IgD-negative memory B cell (primary cell): ENCODE measurements around the gene LMTK2. TPM values are rescaled to one million over a fixed set of nuclear protein-coding genes. Genes with fewer than 3 reads are reported as not detected.

Experiments used
- H3K27ac Mint-ChIP-seq, 3 donors: one replicate each; pipeline ENCODE4 v1.8.0; 2020 to 2022; ENCODE audit warnings: mild to moderate bottlenecking in 3 of 3, mixed read lengths in 3 of 3, moderate library complexity in 1 of 3
- H3K27me3 Mint-ChIP-seq: one replicate; pipeline ENCODE4 v1.8.0; 2021; ENCODE audit warnings: mixed read lengths
- H3K36me3 Mint-ChIP-seq: one replicate; pipeline ENCODE4 v1.8.0; 2020; ENCODE audit warnings: mild to moderate bottlenecking, mixed read lengths
- H3K4me1 Mint-ChIP-seq, 3 donors: one replicate each; pipeline ENCODE4 v1.8.0; 2020 to 2022; ENCODE audit warnings: mixed read lengths in 3 of 3, mild to moderate bottlenecking in 1 of 3
- H3K4me3 Mint-ChIP-seq, 4 donors: one replicate each; pipeline ENCODE4 v1.8.0; 2020 to 2022; ENCODE audit warnings: mild to moderate bottlenecking in 4 of 4, mixed read lengths in 4 of 4, moderate library complexity in 3 of 4
- H3K9me3 Mint-ChIP-seq, 3 donors: one replicate each; pipeline ENCODE4 v1.8.0; 2020 to 2021; ENCODE audit warnings: mixed read lengths in 3 of 3, mild to moderate bottlenecking in 1 of 3
- polyA plus RNA-seq: library from polyadenylated mRNA; unstranded; fragments of 300-500 nt; fragmentation: Illumina TruSeq; gene quantifications from one replicate; pipeline ENCODE4 v1.2.3, GENCODE V29; 2021

The LMTK2 gene
- polyA plus RNA-seq, 1 donor from 2014 or later, result 1.6 TPM

GRCh38 chr7:98229441-98229840 is 122.8 kb downstream of the LMTK2 start:
- H3K4me1 Mint-ChIP-seq, result no peaks in the 10 kb centered on the region
- H3K4me3 Mint-ChIP-seq, result no peak overlapping the region
- peaks cover 1% of the 10 kb centered on the region for H3K27me3 Mint-ChIP-seq
- H3K27ac Mint-ChIP-seq, result no peak overlapping the region
- no peaks in the 10 kb centered on the region for H3K9me3 Mint-ChIP-seq
- H3K36me3 Mint-ChIP-seq, result peaks cover 10% of the 10 kb centered on the region

GRCh38 chr7:98229991-98230745 is 123.5 kb downstream of the LMTK2 start:
- peaks cover 10% of the 10 kb centered on the region for H3K36me3 Mint-ChIP-seq
- no peaks in the 10 kb centered on the region for H3K4me1 Mint-ChIP-seq
- H3K4me3 Mint-ChIP-seq, result peak overlapping the region in 1 of 4 donors; percentile 54
- H3K9me3 Mint-ChIP-seq, result no peaks in the 10 kb centered on the region
- no peaks in the 10 kb centered on the region for H3K27me3 Mint-ChIP-seq
- H3K27ac Mint-ChIP-seq, result no peak overlapping the region

GRCh38 chr7:98230746-98231471 is 124.2 kb downstream of the LMTK2 start:
- Mint-ChIP-seq H3K27me3 (no peaks in the 10 kb centered on the region), H3K9me3 (no peaks in the 10 kb centered on the region), H3K4me1 (no peaks in the 10 kb centered on the region), H3K4me3 (no peak overlapping the region), H3K36me3 (peaks cover 10% of the 10 kb centered on the region), H3K27ac (no peak overlapping the region)

GRCh38 chr7:98231493-98232262 is 125.0 kb downstream of the LMTK2 start:
- Mint-ChIP-seq H3K4me1 (no peaks in the 10 kb centered on the region), H3K27me3 (no peaks in the 10 kb centered on the region), H3K4me3 (no peak overlapping the region), H3K9me3 (no peaks in the 10 kb centered on the region), H3K27ac (no peak overlapping the region), H3K36me3 (peaks cover 10% of the 10 kb centered on the region)

- H3K27ac Mint-ChIP-seq, result no peak overlapping the region
- no peaks in the 10 kb centered on the region for H3K4me1 Mint-ChIP-seq
- no peaks in the 10 kb centered on the region for H3K27me3 Mint-ChIP-seq
- H3K36me3 Mint-ChIP-seq, result peaks cover 10% of the 10 kb centered on the region
- no peak overlapping the region for H3K4me3 Mint-ChIP-seq
- no peaks in the 10 kb centered on the region for H3K9me3 Mint-ChIP-seq
These were observed 125.6 kb downstream of the LMTK2 start for GRCh38 chr7:98232263-98232585.

DNA sequence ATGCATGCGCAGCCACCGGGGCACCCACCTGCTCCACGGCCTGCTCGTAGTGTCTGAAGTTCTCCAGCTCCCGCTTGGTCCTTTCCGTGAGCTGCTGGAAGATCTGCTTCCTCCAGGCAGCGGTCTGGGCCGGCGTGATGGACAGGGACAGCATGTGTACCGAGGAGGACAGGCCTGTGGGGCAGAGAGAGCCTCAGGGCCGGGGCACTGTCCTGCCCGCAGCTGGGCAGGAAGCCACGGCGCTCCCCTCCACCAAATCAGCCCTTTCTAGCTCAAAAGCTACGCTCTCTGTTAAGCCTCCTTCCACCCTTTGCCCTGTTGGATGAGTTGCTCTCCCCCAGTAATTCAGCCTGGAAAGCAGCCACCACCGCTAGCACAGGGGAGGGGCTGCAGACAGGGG is 126.1 kb downstream of the LMTK2 start:
- H3K36me3 Mint-ChIP-seq, result peaks cover 13% of the 10 kb centered on the region
- no peaks in the 10 kb centered on the region for H3K4me1 Mint-ChIP-seq
- H3K27me3 Mint-ChIP-seq, result no peaks in the 10 kb centered on the region
- H3K4me3 Mint-ChIP-seq, result no peak overlapping the region
- H3K27ac Mint-ChIP-seq, result peak overlapping the region in 1 of 3 donors; percentile 71
- H3K9me3 Mint-ChIP-seq, result no peaks in the 10 kb centered on the region

DNA sequence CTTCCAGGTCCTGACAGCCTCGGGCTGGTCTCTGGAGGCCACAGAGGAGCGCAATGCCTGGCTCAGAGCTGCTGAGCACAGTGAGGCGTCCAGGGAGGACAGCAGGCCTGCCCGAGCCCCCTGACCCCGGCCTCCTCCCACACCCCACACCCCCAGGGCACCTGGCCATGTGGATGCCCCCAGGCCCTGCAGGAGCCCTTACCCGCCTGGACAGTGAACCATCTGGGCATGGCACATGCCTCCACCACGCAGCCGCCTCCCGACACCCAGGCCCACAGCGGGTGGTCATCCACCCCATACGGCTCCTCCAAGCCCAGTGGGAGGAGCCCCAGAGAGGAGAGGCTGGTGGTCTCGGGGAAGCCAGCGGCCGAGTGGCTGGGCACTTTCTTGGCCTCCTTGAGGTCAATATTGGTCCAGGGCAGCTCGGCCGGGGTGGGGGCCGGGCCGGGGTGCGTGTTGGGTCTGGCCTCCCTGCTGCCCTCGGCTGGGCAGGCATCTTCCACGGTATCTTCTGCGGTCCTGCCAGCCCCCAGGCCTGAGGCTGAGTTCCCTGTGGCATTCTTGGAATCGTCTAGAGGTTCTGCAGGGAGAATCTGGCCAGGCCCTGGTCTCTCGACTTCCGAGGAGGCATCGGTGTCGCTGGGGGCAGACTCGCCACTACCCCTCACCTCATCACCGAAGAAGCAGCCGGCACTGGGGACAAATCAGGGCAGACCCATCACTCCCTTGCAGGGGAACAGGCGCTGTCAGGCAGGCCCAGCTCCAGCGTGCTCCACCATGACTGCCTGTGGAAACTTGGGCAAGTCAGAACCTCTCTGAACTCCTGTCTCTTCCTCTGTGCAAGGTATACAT is 126.8 kb downstream of the LMTK2 start:
- H3K9me3 Mint-ChIP-seq, result no peaks in the 10 kb centered on the region
- no peaks in the 10 kb centered on the region for H3K27me3 Mint-ChIP-seq
- H3K27ac Mint-ChIP-seq, result peak overlapping the region in 1 of 3 donors; percentile 71

DNA sequence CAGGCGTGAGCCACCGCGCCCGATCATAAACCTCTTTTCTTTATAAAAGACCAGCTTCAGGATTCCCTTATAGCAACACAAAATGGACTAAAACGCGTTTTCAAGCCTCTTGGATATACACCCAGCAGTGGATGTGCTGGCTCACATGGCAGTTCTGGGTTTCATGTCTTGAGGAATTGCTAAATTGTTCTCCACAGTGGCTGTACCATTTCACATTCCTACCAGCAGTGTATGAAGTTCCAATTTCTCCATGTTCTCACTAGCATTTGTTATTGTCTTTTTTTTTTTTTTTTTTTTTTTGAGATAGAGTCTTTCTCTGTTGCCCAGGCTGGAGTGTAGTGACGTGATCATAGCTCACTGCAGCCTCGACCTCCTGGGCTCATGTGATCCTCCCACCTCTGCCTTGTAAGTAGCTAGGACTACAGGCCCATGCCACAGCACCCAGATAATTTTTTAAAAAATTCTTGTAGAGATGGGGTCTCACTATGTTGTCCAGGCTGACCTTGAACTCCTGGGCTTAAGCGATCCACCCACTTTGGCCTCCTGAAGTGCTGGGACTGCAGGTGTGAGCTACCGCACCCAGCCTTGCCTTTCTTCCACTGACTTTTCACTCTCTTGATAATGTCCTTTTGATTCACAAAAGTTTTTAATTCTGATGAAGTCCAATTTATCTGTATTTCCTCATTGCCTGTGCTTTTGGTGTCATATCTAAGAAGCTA is 127.9 kb downstream of the LMTK2 start:
- Mint-ChIP-seq H3K9me3 (no peaks in the 10 kb centered on the region), H3K27ac (no peak overlapping the region), H3K4me1 (no peaks in the 10 kb centered on the region), H3K4me3 (no peak overlapping the region), H3K36me3 (peaks cover 15% of the 10 kb centered on the region), H3K27me3 (no peaks in the 10 kb centered on the region)

More for the DNA sequence above, 126.8 kb downstream of the LMTK2 start:
- Mint-ChIP-seq H3K36me3 (peaks cover 11% of the 10 kb centered on the region), H3K4me1 (no peaks in the 10 kb centered on the region), H3K4me3 (no peak overlapping the region)

DNA sequence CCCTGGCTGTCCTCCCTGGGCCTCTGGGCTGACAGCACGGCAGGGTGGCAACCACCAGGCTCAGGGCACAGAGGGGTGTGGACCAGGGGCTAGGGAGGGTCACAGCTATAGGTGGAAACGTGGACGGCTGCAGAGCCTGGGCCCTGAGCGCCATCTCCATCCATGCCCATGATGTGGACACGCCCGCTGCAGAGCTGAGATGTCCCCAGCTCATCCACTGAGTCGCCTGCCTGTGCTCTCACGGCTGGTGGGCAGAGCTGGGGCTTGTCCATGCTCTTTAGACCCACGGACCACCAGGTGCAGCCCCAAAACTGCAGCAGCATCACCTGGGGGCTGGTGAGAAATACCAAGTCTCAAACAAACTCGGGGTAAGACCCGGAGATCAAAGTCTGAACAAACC is 129.2 kb downstream of the LMTK2 start:
- Mint-ChIP-seq H3K4me3 (no peak overlapping the region), H3K9me3 (no peaks in the 10 kb centered on the region), H3K36me3 (peaks cover 12% of the 10 kb centered on the region), H3K27ac (no peak overlapping the region), H3K4me1 (no peaks in the 10 kb centered on the region), H3K27me3 (no peaks in the 10 kb centered on the region)

DNA sequence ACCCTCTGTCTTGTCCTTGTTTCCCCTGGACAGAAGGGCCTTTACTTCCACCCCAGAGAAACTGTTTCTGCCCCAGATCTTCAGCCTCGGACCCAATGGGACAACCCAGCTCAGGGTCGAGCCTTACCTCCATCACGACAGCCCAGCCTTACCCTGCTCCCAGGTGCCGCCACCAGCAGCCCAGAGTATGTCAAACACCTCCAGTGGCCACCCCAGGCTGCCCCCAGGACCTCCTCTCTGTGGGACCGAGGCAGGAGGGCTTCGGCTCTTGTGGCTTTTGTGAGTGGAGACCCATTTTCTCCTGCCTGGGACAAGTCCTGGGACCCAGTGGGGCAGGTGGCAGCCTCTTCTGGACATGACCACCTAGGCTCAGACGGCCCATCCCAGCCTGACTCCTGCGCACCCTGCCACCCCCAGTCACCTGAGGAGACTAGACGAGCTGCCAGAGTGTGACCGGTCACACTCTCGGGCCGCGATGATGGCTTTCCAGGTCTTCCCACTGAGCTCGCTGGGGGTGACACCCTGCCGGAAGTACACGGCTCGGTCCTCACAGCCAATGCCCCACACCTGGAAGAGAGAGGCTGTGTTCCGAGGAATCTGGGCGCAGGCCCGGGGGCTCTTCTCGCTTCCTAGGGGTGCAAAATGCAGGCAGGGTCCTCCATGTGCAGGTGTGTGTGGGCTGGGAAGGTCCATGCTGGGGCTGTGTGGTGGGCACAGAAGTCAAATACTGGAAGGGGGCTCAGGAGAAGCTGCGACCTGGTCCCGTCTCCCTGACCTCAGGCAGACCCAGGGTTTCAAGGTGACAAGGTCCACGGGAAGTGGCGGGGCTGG is 129.9 kb downstream of the LMTK2 start:
- no peak overlapping the region for H3K4me3 Mint-ChIP-seq
- H3K9me3 Mint-ChIP-seq, result no peaks in the 10 kb centered on the region
- no peaks in the 10 kb centered on the region for H3K27me3 Mint-ChIP-seq
- no peaks in the 10 kb centered on the region for H3K4me1 Mint-ChIP-seq
- no peak overlapping the region for H3K27ac Mint-ChIP-seq
- peaks cover 16% of the 10 kb centered on the region for H3K36me3 Mint-ChIP-seq

- Mint-ChIP-seq H3K4me1 (no peaks in the 10 kb centered on the region), H3K9me3 (no peaks in the 10 kb centered on the region), H3K36me3 (peaks cover 16% of the 10 kb centered on the region), H3K27me3 (no peaks in the 10 kb centered on the region), H3K4me3 (no peak overlapping the region), H3K27ac (no peak overlapping the region)
These were observed 131.4 kb downstream of the LMTK2 start for GRCh38 chr7:98238076-98238475.

DNA sequence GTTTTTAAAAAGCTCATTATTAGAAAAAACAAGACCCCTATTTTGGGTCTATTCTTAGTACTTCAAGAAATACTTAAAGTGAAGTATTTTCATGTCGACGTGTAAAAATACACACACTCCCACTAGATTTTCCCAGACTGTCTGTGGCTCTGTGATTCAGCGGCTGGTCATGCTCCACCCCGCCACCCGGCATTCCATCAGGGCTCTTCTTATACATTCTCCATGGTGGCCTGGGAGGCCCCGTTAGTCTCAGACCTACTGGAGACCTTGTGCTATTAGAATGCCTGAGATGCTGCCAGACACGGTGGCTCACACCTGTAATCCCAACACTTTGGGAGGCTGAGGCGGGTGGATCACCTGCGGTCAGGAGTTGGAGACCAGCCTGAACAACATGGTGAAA is 132.3 kb downstream of the LMTK2 start:
- Mint-ChIP-seq H3K27me3 (no peaks in the 10 kb centered on the region), H3K36me3 (peaks cover 15% of the 10 kb centered on the region), H3K27ac (no peak overlapping the region), H3K4me3 (no peak overlapping the region), H3K4me1 (no peaks in the 10 kb centered on the region), H3K9me3 (no peaks in the 10 kb centered on the region)

GRCh38 chr7:98240961-98241673 is 134.5 kb downstream of the LMTK2 start:
- Mint-ChIP-seq H3K4me3 (no peak overlapping the region), H3K27me3 (no peaks in the 10 kb centered on the region), H3K9me3 (no peaks in the 10 kb centered on the region), H3K4me1 (no peaks in the 10 kb centered on the region), H3K27ac (no peak overlapping the region), H3K36me3 (peaks cover 18% of the 10 kb centered on the region)
